ENCODE data around the gene KCTD6. TPM values are rescaled to one million over a fixed set of nuclear protein-coding genes. Genes with fewer than 3 reads are reported as not detected.

KCTD6 gene
- 10 to 100 TPM in 1 of 2 donors, 1 to 10 TPM in 1; 9.2 to 11.2 TPM for polyA plus RNA-seq

- H3K27ac ChIP-seq (ENCODE audit: low read depth in 2 of 2, low read length in 1 of 2) = peak within 1 kb of the TSS; percentile 89 to 92
These were observed at the start of gene KCTD6 for GRCh38 chr3:58491506-58492402. Gene KCTD6, plus strand, starts transcription at chr3:58492096. Its CDS starts 6,660 bp downstream, at chr3:58498756.

GRCh38 chr3:58452176-58452575 is 39.7 kb upstream of the KCTD6 start:
- no peak overlapping the region for H3K4me3 ChIP-seq (ENCODE audit: low read depth in 1 of 2, low read length in 2 of 2)
- H3K27me3 ChIP-seq (ENCODE audit: control insufficient read depth in 1 of 2, insufficient read depth in 2 of 2, low read length in 2 of 2) = no peaks in the 10 kb centered on the region
- peaks cover 0 to 2% of the 10 kb centered on the region in 2 donors for H3K9me3 ChIP-seq (ENCODE audit: control insufficient read depth in 2 of 2, insufficient read depth in 1 of 2, low read depth in 1 of 2, low read length in 1 of 2)
- 58 to 75% methylated on average over 1 of the region's 1 CpG for WGBS, 2 donors
- H3K36me3 ChIP-seq (ENCODE audit: control insufficient read depth in 2 of 2, insufficient read depth in 2 of 2, low read length in 1 of 2) = no peaks in the 10 kb centered on the region
- no peak overlapping the region for H3K27ac ChIP-seq (ENCODE audit: low read depth in 2 of 2, low read length in 1 of 2)
- no peaks in the 10 kb centered on the region for H3K4me1 ChIP-seq (ENCODE audit: control insufficient read depth in 2 of 2, insufficient read depth in 2 of 2, low read length in 1 of 2)

More at GRCh38 chr3:58491506-58492402, at the start of gene KCTD6:
- H3K9me3 ChIP-seq (ENCODE audit: control insufficient read depth in 2 of 2, insufficient read depth in 1 of 2, low read depth in 1 of 2, low read length in 1 of 2) = peaks cover 0 to 2% of the 10 kb centered on the region in 2 donors
- 1% methylated on average over 65 to 104 of the region's 104 CpGs for WGBS, 2 donors
- H3K36me3 ChIP-seq (ENCODE audit: control insufficient read depth in 2 of 2, insufficient read depth in 2 of 2, low read length in 1 of 2) = no peaks in the 10 kb centered on the region
- peaks cover 3 to 16% of the 10 kb centered on the region in 2 donors for H3K4me1 ChIP-seq (ENCODE audit: control insufficient read depth in 2 of 2, insufficient read depth in 2 of 2, low read length in 1 of 2)
- peak within 1 kb of the TSS; percentile 77 to 89 for H3K4me3 ChIP-seq (ENCODE audit: low read depth in 1 of 2, low read length in 2 of 2)
- H3K27me3 ChIP-seq (ENCODE audit: control insufficient read depth in 1 of 2, insufficient read depth in 2 of 2, low read length in 2 of 2) = no peaks in the 10 kb centered on the region

GRCh38 chr3:58459160-58459559 is 32.7 kb upstream of the KCTD6 start:
- no peaks in the 10 kb centered on the region for H3K4me1 ChIP-seq (ENCODE audit: control insufficient read depth in 2 of 2, insufficient read depth in 2 of 2, low read length in 1 of 2)
- H3K27me3 ChIP-seq (ENCODE audit: control insufficient read depth in 1 of 2, insufficient read depth in 2 of 2, low read length in 2 of 2) = no peaks in the 10 kb centered on the region
- H3K36me3 ChIP-seq (ENCODE audit: control insufficient read depth in 2 of 2, insufficient read depth in 2 of 2, low read length in 1 of 2) = no peaks in the 10 kb centered on the region
- 64 to 73% methylated on average over 4 of the region's 4 CpGs for WGBS, 2 donors
- H3K27ac ChIP-seq (ENCODE audit: low read depth in 2 of 2, low read length in 1 of 2) = no peak overlapping the region
- no peaks in the 10 kb centered on the region for H3K9me3 ChIP-seq (ENCODE audit: control insufficient read depth in 2 of 2, insufficient read depth in 1 of 2, low read depth in 1 of 2, low read length in 1 of 2)
- no peak overlapping the region for H3K4me3 ChIP-seq (ENCODE audit: low read depth in 1 of 2, low read length in 2 of 2)

DNA sequence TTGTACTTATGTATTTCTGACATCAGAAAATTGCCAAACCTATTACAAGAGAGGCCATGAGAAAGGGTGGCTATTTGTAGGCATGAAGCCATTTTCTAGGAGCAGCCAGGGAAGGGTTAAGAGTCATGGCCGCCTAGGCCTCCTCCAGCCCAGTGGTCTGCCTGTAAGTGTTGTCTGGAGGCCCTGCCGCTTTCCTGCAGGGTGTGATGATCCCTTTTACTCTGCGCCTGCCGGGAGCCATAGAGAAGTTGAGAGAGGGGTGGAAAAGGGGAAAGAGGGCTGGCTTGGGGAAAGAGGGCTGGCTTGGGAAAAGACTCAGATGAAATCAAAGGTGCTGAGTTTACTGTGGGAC is 29.1 kb upstream of the KCTD6 start:
- Histone ChIP-seq H3K4me1 (ENCODE audit: control insufficient read depth in 2 of 2, insufficient read depth in 2 of 2, low read length in 1 of 2) (no peaks in the 10 kb centered on the region), H3K9me3 (ENCODE audit: control insufficient read depth in 2 of 2, insufficient read depth in 1 of 2, low read depth in 1 of 2, low read length in 1 of 2) (no peaks in the 10 kb centered on the region), H3K27ac (ENCODE audit: low read depth in 2 of 2, low read length in 1 of 2) (no peak overlapping the region), H3K27me3 (ENCODE audit: control insufficient read depth in 1 of 2, insufficient read depth in 2 of 2, low read length in 2 of 2) (no peaks in the 10 kb centered on the region), H3K4me3 (ENCODE audit: low read depth in 1 of 2, low read length in 2 of 2) (no peak overlapping the region), H3K36me3 (ENCODE audit: control insufficient read depth in 2 of 2, insufficient read depth in 2 of 2, low read length in 1 of 2) (no peaks in the 10 kb centered on the region)
- 78 to 79% methylated on average over 4 of the region's 4 CpGs for WGBS, 2 donors

DNA sequence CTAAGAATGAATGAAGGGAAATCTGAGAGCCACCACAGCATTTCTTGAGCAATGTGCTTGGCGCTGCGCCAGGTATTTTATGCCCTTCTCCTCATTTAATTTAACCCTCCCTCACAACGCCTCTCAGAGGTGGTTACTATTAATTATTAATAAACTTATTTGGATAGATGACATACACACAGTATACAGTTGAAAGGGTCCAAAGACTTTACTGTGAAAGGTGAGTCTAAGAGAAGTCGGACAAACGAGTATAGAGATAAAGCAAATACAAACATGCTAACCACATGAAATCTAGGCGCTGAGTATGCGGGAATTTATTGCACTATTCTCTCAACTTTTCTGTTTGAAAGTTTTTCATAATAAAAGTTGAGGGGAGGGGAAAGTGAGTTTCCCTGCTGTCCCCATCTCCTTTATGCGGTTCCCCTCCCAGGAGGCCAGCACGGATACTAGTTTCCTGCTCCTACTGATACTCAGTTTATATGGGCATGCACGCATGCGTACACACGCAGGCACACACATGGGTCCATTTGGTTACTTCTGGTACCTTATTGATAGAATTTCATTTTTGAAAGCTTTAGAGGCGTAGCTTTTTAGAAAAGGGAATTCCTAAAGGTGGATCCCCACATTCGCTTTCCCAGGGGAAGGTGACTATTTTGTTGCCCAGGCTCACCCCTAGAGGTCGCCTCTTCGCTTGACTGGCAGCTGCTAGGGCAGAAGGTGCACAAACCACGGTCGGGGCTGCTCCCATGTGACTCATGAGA is 28.5 kb upstream of the KCTD6 start:
- no peaks in the 10 kb centered on the region for H3K36me3 ChIP-seq (ENCODE audit: control insufficient read depth in 2 of 2, insufficient read depth in 2 of 2, low read length in 1 of 2)
- no peaks in the 10 kb centered on the region for H3K4me1 ChIP-seq (ENCODE audit: control insufficient read depth in 2 of 2, insufficient read depth in 2 of 2, low read length in 1 of 2)
- H3K27ac ChIP-seq (ENCODE audit: low read depth in 2 of 2, low read length in 1 of 2) = peak overlapping the region in 1 of 2 donors; percentile 60
- no peaks in the 10 kb centered on the region for H3K27me3 ChIP-seq (ENCODE audit: control insufficient read depth in 1 of 2, insufficient read depth in 2 of 2, low read length in 2 of 2)
- H3K4me3 ChIP-seq (ENCODE audit: low read depth in 1 of 2, low read length in 2 of 2) = no peak overlapping the region
- no peaks in the 10 kb centered on the region for H3K9me3 ChIP-seq (ENCODE audit: control insufficient read depth in 2 of 2, insufficient read depth in 1 of 2, low read depth in 1 of 2, low read length in 1 of 2)
- WGBS, 2 donors = 19 to 27% methylated on average over 18 of the region's 18 CpGs

DNA sequence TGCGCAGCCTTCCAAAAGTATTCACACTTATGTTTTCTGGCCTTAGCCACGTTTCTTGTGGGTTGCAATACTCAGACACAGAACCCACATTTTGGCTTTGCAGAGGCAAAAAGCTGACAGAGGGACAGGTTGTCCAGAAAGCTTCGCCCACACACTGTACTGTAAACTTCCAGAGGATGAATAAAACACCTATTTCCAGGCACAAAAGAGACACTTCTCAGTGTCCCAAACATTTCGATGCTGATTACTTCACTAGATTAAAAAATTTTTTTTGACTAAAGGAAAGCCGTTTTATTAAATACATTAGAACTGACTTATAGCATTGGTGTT is 28.0 kb upstream of the KCTD6 start:
- Histone ChIP-seq H3K27me3 (ENCODE audit: control insufficient read depth in 1 of 2, insufficient read depth in 2 of 2, low read length in 2 of 2) (no peaks in the 10 kb centered on the region), H3K27ac (ENCODE audit: low read depth in 2 of 2, low read length in 1 of 2) (no peak overlapping the region), H3K4me1 (ENCODE audit: control insufficient read depth in 2 of 2, insufficient read depth in 2 of 2, low read length in 1 of 2) (no peaks in the 10 kb centered on the region), H3K9me3 (ENCODE audit: control insufficient read depth in 2 of 2, insufficient read depth in 1 of 2, low read depth in 1 of 2, low read length in 1 of 2) (no peaks in the 10 kb centered on the region), H3K4me3 (ENCODE audit: low read depth in 1 of 2, low read length in 2 of 2) (no peak overlapping the region), H3K36me3 (ENCODE audit: control insufficient read depth in 2 of 2, insufficient read depth in 2 of 2, low read length in 1 of 2) (no peaks in the 10 kb centered on the region)
- 29 to 35% methylated on average over 5 of the region's 5 CpGs for WGBS, 2 donors

GRCh38 chr3:58464866-58465265 is 27.0 kb upstream of the KCTD6 start:
- H3K4me1 ChIP-seq (ENCODE audit: control insufficient read depth in 2 of 2, insufficient read depth in 2 of 2, low read length in 1 of 2) = no peaks in the 10 kb centered on the region
- no peaks in the 10 kb centered on the region for H3K36me3 ChIP-seq (ENCODE audit: control insufficient read depth in 2 of 2, insufficient read depth in 2 of 2, low read length in 1 of 2)
- peaks cover 0 to 2% of the 10 kb centered on the region in 2 donors for H3K9me3 ChIP-seq (ENCODE audit: control insufficient read depth in 2 of 2, insufficient read depth in 1 of 2, low read depth in 1 of 2, low read length in 1 of 2)
- no peaks in the 10 kb centered on the region for H3K27me3 ChIP-seq (ENCODE audit: control insufficient read depth in 1 of 2, insufficient read depth in 2 of 2, low read length in 2 of 2)
- 72% methylated on average over 3 of the region's 3 CpGs for WGBS, 2 donors
- no peak overlapping the region for H3K4me3 ChIP-seq (ENCODE audit: low read depth in 1 of 2, low read length in 2 of 2)
- H3K27ac ChIP-seq (ENCODE audit: low read depth in 2 of 2, low read length in 1 of 2) = no peak overlapping the region

- WGBS, 2 donors = 84 to 85% methylated on average over 4 of the region's 4 CpGs
- Histone ChIP-seq H3K4me3 (ENCODE audit: low read depth in 1 of 2, low read length in 2 of 2) (no peak overlapping the region), H3K4me1 (ENCODE audit: control insufficient read depth in 2 of 2, insufficient read depth in 2 of 2, low read length in 1 of 2) (peaks cover 0 to 9% of the 10 kb centered on the region in 2 donors), H3K27me3 (ENCODE audit: control insufficient read depth in 1 of 2, insufficient read depth in 2 of 2, low read length in 2 of 2) (no peaks in the 10 kb centered on the region), H3K9me3 (ENCODE audit: control insufficient read depth in 2 of 2, insufficient read depth in 1 of 2, low read depth in 1 of 2, low read length in 1 of 2) (peaks cover 0 to 2% of the 10 kb centered on the region in 2 donors), H3K36me3 (ENCODE audit: control insufficient read depth in 2 of 2, insufficient read depth in 2 of 2, low read length in 1 of 2) (no peaks in the 10 kb centered on the region), H3K27ac (ENCODE audit: low read depth in 2 of 2, low read length in 1 of 2) (no peak overlapping the region)
These were observed 24.9 kb upstream of the KCTD6 start for GRCh38 chr3:58466899-58467563.

- Histone ChIP-seq H3K27me3 (ENCODE audit: control insufficient read depth in 1 of 2, insufficient read depth in 2 of 2, low read length in 2 of 2) (no peaks in the 10 kb centered on the region), H3K27ac (ENCODE audit: low read depth in 2 of 2, low read length in 1 of 2) (no peak overlapping the region), H3K9me3 (ENCODE audit: control insufficient read depth in 2 of 2, insufficient read depth in 1 of 2, low read depth in 1 of 2, low read length in 1 of 2) (peaks cover 0 to 2% of the 10 kb centered on the region in 2 donors), H3K4me3 (ENCODE audit: low read depth in 1 of 2, low read length in 2 of 2) (no peak overlapping the region), H3K36me3 (ENCODE audit: control insufficient read depth in 2 of 2, insufficient read depth in 2 of 2, low read length in 1 of 2) (no peaks in the 10 kb centered on the region), H3K4me1 (ENCODE audit: control insufficient read depth in 2 of 2, insufficient read depth in 2 of 2, low read length in 1 of 2) (peaks cover 0 to 10% of the 10 kb centered on the region in 2 donors)
- 89 to 93% methylated on average over 4 of the region's 4 CpGs for WGBS, 2 donors
These were observed 22.8 kb upstream of the KCTD6 start for GRCh38 chr3:58469096-58469495.
